ENCODE data around the gene DGUOK.
"Not testable (repeated sequence)": the region's sequence is repeated elsewhere in the genome, so short reads cannot be mapped to it uniquely, and the experiment has no call there.

Gene DGUOK

DNA sequence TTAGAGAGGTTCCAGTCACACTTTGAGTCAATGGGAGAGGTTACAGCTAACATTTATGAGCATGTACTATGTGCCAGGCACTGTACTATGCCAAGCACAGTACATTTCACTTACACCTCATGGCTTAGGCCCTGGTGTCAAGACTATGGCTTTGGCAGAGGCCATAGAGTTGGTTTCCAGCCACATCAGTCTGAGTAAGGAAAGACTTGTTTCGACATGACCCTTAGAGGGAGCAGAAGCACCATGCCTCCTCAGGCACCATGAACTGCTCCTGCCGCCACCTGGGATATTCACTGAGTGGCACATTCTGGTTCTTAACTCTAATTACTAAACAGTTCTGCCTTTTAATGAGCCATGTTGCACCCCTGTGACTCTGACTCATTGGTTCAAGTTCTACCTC is 12.7 kb downstream of the DGUOK start:
- TF ChIP-seq, protein P1, sequence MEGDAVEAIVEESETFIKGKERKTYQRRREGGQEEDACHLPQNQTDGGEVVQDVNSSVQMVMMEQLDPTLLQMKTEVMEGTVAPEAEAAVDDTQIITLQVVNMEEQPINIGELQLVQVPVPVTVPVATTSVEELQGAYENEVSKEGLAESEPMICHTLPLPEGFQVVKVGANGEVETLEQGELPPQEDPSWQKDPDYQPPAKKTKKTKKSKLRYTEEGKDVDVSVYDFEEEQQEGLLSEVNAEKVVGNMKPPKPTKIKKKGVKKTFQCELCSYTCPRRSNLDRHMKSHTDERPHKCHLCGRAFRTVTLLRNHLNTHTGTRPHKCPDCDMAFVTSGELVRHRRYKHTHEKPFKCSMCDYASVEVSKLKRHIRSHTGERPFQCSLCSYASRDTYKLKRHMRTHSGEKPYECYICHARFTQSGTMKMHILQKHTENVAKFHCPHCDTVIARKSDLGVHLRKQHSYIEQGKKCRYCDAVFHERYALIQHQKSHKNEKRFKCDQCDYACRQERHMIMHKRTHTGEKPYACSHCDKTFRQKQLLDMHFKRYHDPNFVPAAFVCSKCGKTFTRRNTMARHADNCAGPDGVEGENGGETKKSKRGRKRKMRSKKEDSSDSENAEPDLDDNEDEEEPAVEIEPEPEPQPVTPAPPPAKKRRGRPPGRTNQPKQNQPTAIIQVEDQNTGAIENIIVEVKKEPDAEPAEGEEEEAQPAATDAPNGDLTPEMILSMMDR (IDR thresholded peaks at IDR 0.05), result no peak
- Histone ChIP-seq H3K4me1 (ENCODE audit: control insufficient read depth in 1 of 2, insufficient read depth in 1 of 2, low read depth in 1 of 2, low read length in 1 of 2) (peaks cover 21 to 22% of the 10 kb centered on the region in 2 experiments), H3K36me3 (no peaks in the 10 kb centered on the region), H3K9me3 (no peaks in the 10 kb centered on the region), H3K27me3 (no peaks in the 10 kb centered on the region), H3K4me3 (ENCODE audit: low read depth in 1 of 2, low read length in 1 of 2) (no peak overlapping the region), H3K27ac (no peak overlapping the region)

DNA sequence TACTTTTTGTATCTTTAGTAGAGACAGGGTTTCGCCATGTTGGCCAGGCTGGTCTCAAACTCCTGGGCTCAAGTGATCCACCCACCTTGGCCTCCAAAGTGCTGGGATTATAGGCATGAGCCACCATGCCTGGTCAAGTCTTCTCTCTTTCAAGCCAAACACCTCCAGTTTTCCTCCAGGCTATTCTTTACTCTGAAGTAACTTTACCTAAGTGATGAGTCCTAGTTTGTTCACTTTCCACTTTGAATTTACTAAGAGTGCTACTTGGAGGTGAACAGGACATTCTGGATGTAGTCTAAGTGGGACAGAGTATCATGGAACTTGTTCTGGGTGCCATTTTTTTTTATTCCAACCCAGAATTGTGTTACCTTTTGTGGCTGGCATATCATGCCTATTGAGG is 13.4 kb downstream of the DGUOK start:
- H3K27ac ChIP-seq; H3K4me3 ChIP-seq (ENCODE audit: low read depth in 1 of 2, low read length in 1 of 2); H3K9me3 ChIP-seq; H3K36me3 ChIP-seq; H3K27me3 ChIP-seq: not testable (repeated sequence)
- H3K4me1 ChIP-seq (ENCODE audit: control insufficient read depth in 1 of 2, insufficient read depth in 1 of 2, low read depth in 1 of 2, low read length in 1 of 2), result peaks cover 27 to 29% of the 10 kb centered on the region in 2 experiments

DNA sequence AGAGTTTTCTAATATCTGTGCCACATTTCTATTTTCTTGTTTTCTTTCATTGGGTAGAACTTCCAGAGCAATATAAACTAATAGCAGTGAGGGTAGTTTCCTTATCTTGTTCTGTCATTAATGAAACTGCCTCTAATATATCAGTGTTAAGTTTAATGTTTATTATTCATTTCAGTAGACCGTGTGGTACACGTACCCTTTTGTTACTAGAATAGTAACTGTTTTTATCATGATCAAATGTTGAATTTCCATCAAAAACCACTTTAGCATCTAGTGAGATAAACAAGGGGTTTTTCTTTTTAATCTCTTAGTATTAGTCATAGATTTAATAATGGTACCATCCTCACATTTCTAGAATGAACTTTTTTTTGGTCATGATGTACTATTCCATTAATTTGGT is 16.0 kb downstream of the DGUOK start:
- Histone ChIP-seq H3K27me3 (no peaks in the 10 kb centered on the region), H3K27ac (no peak overlapping the region), H3K36me3 (peaks cover 7% of the 10 kb centered on the region), H3K9me3 (no peaks in the 10 kb centered on the region), H3K4me1 (ENCODE audit: control insufficient read depth in 1 of 2, insufficient read depth in 1 of 2, low read depth in 1 of 2, low read length in 1 of 2) (peaks cover 22 to 24% of the 10 kb centered on the region in 2 experiments), H3K4me3 (ENCODE audit: low read depth in 1 of 2, low read length in 1 of 2) (no peak overlapping the region)
- TF ChIP-seq, protein P1 (IDR thresholded peaks at IDR 0.05), result no peak

DNA sequence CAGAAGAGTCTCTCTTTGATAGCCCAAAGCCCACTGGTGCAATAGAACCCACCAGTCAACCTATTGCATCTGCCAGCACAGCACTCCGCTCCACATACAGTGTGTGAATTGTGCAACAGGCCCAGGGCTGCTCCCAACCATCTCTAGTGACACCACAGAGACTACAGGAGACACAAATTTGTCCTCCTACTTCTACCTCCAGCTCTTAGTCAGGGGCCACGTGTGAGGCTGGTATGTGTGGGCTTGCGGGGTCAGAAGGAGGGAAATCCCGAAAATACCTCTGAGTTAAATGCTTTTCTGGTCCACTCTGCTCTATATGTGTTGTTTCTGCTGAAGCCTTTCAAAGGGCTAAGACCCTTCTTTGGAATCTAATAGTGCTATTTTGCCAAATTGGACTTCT is 18.0 kb downstream of the DGUOK start:
- Histone ChIP-seq H3K4me3 (ENCODE audit: low read depth in 1 of 2, low read length in 1 of 2) (no peak overlapping the region), H3K27ac (peak overlapping the region; percentile 49), H3K27me3 (no peaks in the 10 kb centered on the region), H3K36me3 (peaks cover 7% of the 10 kb centered on the region), H3K9me3 (no peaks in the 10 kb centered on the region), H3K4me1 (ENCODE audit: control insufficient read depth in 1 of 2, insufficient read depth in 1 of 2, low read depth in 1 of 2, low read length in 1 of 2) (peaks cover 36 to 39% of the 10 kb centered on the region in 2 experiments)
- TF ChIP-seq, protein P1 (IDR thresholded peaks at IDR 0.05), result no peak

DNA sequence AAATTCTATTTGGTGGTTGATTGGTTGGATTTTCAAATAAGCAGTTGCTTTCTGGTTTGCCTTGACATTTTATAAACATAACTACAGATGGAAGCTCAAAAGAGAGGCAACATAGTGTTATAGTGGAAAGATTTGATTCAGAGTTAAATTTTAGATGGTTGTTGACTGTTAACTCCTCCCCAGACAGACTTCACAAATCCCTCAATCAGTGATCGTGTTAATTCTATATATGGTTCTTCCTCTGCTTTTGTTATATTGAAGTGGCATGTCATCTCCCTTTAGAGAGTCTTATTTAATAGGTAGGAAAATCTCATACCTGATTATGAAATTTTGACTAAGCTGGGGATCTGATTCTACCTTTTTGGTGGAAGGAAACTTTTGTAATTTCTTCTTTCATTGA is 19.5 kb downstream of the DGUOK start:
- Histone ChIP-seq H3K27ac (peak overlapping the region; percentile 90), H3K4me1 (ENCODE audit: control insufficient read depth in 1 of 2, insufficient read depth in 1 of 2, low read depth in 1 of 2, low read length in 1 of 2) (peaks cover 51 to 53% of the 10 kb centered on the region in 2 experiments), H3K9me3 (no peaks in the 10 kb centered on the region), H3K27me3 (no peaks in the 10 kb centered on the region), H3K4me3 (ENCODE audit: low read depth in 1 of 2, low read length in 1 of 2) (no peak overlapping the region), H3K36me3 (peaks cover 17% of the 10 kb centered on the region)
- TF ChIP-seq, protein P1 (IDR thresholded peaks at IDR 0.05), result no peak

DNA sequence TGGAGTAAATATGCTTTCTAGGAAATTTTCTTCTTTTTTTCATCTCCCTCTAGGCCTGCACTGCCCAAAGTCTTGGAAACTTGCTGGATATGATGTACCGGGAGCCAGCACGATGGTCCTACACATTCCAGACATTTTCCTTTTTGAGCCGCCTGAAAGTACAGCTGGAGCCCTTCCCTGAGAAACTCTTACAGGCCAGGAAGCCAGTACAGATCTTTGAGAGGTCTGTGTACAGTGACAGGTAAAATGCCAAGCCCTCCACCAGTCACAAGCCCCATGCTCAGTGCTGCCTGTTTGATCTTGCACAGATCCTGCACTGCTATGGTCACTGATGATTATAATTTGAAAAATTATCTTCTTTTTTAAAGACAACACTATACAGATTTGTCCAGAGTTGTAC is 20.0 kb downstream of the DGUOK start:
- H3K36me3 ChIP-seq, result peaks cover 20% of the 10 kb centered on the region
- no peaks in the 10 kb centered on the region for H3K9me3 ChIP-seq
- TF ChIP-seq, protein P1 (IDR thresholded peaks at IDR 0.05), result no peak
- H3K4me1 ChIP-seq (ENCODE audit: control insufficient read depth in 1 of 2, insufficient read depth in 1 of 2, low read depth in 1 of 2, low read length in 1 of 2), result peaks cover 51 to 53% of the 10 kb centered on the region in 2 experiments
- H3K27ac ChIP-seq, result peak overlapping the region; percentile 90
- H3K4me3 ChIP-seq (ENCODE audit: low read depth in 1 of 2, low read length in 1 of 2), result no peak overlapping the region
- H3K27me3 ChIP-seq, result no peaks in the 10 kb centered on the region
